PFSK-1 (cell line): ENCODE results near the gene CKAP4.

ENCODE experiments used
- POLR2AphosphoS5 ChIP-seq: IDR thresholded peaks from 2 replicates; pipeline ENCODE4 v1.6.1; 2012; ENCODE audit warnings: low read depth, mild to moderate bottlenecking, control low read depth, low read length, moderate library complexity
- REST ChIP-seq, 2 experiments: IDR thresholded peaks; 2 replicates each; pipeline versions ENCODE4 v1.6.1 to v1.8.0; 2011 to 2012; ENCODE audit warnings: low read depth in 2 of 2, low read length in 2 of 2, control low read depth in 1 of 2, inconsistent platforms in 1 of 2, mild to moderate bottlenecking in 1 of 2, moderate library complexity in 1 of 2; ENCODE audit not compliant: insufficient read depth in 1 of 2
- SIN3A ChIP-seq: IDR thresholded peaks from 2 replicates; pipeline ENCODE4 v1.6.1; 2012; ENCODE audit warnings: mild to moderate bottlenecking, low read length, moderate library complexity, borderline replicate concordance; ENCODE audit not compliant: insufficient read depth
- TAF1 ChIP-seq: IDR thresholded peaks from 2 replicates; pipeline ENCODE4 v1.6.1; 2012; ENCODE audit warnings: low read length, control low read depth, borderline replicate concordance; ENCODE audit not compliant: insufficient read depth

GRCh38 chr12:106217706-106218105, 30.1 kb downstream of the CKAP4 start:
- TF ChIP-seq POLR2AphosphoS5 = no peak
- TF ChIP-seq REST (IDR thresholded peaks at IDR 0.05; ENCODE audit: insufficient read depth in 1 of 2, low read depth in 2 of 2, low read length in 2 of 2) = no peak
- TF ChIP-seq TAF1 = no peak
- TF ChIP-seq SIN3A = no peak
